Globus pallidus (tissue), 1 donor: Measurements from ENCODE around the gene CACUL1.

Experiments used
- DNase-seq: peaks from one replicate; pipeline ENCODE4 v3.0.0-alpha.2; 2015; ENCODE audit warnings: low spot score

The CACUL1 gene

GRCh38 chr10:118732245-118733165, 22.3 kb downstream of the CACUL1 start:
- DNase-seq, result no peak

- no peak for DNase-seq
Observed at GRCh38 chr10:118730756-118731456, 23.9 kb downstream of the CACUL1 start.

- DNase-seq, result peak; percentile 55
Observed at GRCh38 chr10:118729641-118730258, 25.0 kb downstream of the CACUL1 start.

GRCh38 chr10:118729200-118729599, 25.6 kb downstream of the CACUL1 start:
- DNase-seq, result no peak

- no peak for DNase-seq
Observed at GRCh38 chr10:118725886-118726500, 28.8 kb downstream of the CACUL1 start.

DNA sequence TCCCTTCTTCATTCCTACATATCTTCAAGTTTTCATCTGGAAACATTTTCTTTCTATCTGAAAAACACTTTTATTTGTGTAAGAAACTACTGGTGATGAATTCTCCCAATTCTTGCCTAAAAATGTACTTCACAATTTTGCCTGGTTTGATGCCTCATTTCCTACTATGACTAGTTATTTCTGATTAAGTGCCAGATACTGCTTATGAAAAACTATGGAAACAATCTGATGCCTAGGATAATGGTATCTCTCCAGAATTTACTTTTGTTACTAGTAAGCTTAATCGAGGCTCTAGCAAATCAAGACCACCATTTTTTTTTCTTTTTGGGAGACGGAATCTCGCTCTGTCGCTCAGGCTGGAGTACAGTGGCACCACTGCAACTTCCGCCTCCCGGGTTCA, 31.3 kb downstream of the CACUL1 start:
- no peak for DNase-seq

DNA sequence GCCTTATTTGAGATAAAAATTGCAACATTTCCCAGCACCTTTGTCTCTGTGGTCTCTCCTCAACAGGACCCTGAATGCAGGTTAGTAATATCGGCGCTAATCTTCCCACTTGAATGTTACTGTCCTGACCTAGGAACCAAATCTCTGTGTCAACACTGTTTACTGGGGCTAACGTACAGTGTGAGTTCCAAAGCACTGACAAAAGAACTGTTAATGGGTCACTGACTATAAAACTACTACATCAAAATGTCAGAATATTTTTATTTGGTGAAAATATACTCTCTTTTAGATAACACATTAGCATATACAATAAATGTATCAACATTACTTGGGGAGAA, 33.3 kb downstream of the CACUL1 start:
- no peak for DNase-seq

DNA sequence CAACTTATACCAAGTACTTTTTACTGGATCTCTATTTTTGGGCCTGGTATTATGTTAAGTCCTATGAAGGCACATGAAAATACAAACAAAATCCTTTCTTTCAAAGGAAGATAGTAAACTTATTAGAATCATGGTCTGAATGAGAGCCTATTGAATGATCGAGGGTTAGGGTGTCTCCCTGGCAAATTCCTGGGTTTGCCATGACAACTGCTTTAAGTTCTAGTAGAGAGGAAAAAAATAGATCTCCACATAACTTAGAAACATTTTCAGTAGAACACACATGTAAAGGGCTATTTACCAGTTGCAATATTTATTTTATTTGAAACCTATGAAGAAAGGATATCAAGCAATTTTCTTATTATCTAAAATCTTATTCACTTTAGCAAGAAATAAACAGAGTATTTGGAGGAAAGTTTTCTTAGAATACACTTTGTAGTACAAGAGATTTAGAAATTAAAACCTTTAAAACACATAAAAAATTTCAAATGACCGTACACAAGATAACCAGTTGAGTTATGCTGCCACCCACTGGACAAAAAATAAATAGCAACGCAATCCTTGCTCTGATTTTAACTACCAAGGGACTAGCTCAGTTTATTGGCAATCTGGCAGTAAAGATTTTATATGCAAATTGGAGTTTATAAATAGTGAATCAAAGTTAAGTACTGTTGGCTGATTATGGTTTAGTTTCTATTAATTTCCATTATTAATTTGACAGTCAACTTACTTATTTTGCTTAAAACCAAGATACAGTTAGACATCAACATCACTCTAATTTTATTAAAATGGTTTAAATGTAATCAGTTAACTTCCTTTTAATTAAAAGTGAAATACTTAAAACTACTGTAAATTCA, 33.9 kb downstream of the CACUL1 start:
- DNase-seq, result peak; percentile 56

DNA sequence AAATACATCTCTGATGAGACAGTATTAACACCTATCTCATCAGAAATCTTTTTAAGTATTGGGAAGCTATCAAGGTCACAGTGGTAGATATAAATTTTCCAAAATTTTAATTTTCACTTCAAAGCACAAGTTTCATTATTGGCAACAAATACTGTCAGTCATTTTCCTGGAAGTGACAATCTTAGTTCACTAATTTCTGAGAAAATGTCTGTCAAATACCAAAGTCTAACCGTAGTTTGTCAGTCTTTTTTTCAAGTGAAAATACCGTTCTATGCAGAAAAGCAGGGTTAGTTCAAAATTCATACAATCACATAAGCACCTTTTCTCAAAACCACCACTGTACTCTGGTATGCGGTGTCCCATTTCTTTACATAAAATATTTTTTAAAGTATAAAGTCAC, 40.4 kb downstream of the CACUL1 start:
- no peak for DNase-seq

- DNase-seq, result no peak
Observed at GRCh38 chr10:118712930-118713634, 41.7 kb downstream of the CACUL1 start.

- DNase-seq, result no peak
Observed at GRCh38 chr10:118712080-118712479, 42.7 kb downstream of the CACUL1 start.

DNA sequence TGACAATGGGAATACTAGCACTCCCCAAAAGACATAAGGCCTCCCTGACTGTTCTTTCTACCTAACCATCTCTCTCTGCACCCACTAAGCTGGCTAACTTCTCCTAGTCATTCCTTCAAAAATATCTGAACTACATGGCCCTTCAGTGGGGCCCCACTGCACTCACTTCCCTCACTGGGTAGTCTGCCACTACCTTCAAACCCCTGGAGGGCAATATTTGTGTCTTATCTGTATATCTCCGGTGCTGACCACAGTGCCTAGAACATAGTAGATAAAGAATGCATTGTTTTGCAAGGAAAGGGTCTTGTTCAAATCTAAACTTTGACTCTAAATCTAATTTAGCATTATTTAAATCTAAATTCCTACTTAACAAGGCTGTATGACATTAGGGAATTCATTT, 44.3 kb downstream of the CACUL1 start:
- no peak for DNase-seq

- no peak for DNase-seq
Observed at GRCh38 chr10:118708571-118708970, 46.2 kb downstream of the CACUL1 start.

DNA sequence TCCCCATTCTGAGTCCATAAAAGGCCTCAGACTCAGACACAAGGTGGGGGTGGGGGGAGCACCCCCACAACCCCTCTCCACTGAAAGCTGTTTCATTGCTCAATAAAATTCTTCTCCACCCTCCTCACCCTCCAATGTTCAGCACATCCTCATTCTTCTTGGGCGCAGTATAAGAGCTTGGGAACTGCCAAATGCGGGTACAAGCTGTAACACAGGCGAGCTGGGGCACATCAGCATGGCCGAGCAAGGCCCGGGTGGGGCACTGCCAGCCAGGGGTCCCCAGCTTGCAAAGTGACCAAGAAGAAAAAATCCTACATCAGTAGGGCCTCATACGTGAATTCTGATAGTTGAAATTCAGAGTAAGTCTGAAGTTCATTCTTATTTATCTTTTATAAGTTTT, 50.1 kb downstream of the CACUL1 start:
- no peak for DNase-seq

DNA sequence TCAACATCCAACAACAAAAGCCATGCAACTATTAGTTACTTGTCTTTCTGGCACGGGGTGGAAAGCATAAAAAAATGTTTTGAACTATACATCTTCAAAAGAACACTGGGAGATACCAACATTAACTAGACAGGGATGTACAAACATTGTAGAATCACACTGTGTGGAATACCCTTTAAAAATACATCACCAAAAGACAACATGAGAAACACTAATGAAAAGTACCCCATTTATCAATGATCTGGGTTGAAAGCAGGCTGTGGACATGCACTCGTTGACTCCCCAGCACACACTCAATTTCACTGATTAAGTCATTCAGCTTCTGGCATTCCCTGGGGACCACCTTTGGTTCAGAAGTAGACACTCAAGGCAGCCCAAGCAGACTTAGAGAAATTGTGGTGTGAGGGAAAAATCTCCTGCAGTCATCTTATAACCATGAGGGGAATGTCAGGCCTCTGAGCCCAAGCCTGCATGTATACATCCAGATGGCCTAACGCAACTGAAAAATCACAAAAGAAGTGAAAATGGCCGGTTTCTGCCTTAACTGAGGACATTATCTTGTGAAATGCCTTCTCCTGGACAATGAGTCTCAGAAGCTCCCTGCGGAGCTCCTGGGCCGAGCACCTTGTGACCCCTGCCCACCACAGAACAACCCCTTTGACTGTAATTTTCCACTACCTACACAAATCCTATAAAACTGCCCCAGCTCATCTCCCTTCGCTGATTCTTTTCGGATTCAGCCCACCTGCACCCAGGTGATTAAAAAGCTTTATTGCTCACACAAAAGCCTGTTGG, 53.0 kb downstream of the CACUL1 start:
- DNase-seq, result no peak

DNA sequence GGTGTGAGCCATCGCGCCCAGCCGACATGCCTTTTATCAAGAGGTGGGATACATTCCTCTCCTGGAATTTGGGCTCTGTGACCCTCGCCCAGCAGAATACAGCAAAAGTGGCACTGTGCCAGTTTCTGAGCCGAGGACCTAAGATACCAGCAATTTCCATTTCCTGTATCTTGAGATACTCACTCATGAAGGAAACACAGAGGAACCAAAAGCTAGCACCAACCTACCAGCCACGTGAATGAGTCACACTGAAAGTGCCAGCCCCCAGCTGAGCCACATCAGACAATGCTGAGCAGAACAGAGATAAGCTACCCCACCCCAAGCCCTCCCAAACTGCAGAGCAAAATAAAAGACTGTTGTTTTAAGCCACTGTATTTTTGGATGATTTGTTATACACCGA, 56.3 kb downstream of the CACUL1 start:
- no peak for DNase-seq

- DNase-seq, result no peak
Observed at GRCh38 chr10:118694848-118695247, 59.9 kb downstream of the CACUL1 start.

- no peak for DNase-seq
Observed at GRCh38 chr10:118692872-118693271, 61.9 kb downstream of the CACUL1 start.

DNA sequence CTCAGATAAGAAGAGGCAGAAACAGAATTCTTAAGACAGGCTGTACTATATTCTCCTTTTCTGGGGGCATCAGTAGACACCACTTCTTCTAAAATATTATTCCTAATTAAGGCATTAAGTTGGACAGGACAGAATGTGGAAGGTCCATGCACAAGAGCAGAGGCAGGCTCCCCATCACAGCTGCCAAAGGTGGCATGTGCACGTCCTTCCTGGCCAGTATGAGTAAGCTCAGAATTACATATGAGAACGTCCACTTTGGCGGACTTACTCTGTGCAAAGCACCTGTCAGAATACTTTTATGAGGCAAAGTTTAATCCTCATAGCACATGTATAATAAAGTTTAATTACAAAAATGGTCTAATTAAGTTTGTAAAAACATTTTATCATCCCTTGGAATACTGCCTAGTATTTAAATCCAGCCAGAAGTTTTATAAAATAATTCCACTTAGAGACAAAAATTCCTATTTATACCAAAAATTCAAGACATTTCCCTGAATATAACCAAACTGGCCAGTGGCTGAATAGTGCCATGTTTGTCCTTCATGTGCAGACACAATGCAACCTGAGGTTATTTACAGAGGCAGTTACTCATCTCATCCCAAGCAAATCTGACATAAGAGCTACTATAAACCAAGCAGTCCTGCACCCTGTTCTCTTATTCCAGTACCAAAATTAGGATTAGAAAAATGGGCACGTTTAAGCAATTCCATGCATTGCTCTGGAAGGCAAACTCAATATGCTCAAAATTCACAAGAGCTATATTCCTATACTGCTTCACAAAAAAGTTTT, 65.5 kb downstream of the CACUL1 start:
- no peak for DNase-seq
